Measurements from ENCODE around the gene NPPB.

The NPPB gene

GRCh38 chr1:11880911-11881748 is 22.4 kb upstream of the NPPB start:
- peak; percentile 59 for DNase-seq

DNA sequence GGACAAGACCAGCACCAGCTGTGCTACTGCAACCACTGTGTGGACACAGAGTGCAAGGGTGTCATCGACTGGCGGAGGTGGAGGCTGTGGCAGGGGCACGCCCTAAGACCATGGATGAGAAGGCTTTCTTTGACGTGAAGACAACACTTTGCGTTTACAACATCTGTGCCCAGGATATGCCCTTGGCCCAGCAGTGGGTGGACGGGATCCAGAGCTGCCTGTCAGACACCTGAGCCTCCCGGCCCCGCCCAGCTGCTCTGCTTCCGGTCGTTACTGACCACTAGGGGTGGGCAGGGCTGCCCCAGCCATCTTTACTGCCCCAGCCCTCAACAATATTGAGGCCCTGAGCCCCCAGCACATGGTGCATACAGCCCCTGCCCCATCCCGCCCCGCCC is 21.4 kb upstream of the NPPB start:
- peak; percentile 18 for DNase-seq

GRCh38 chr1:11879311-11880180 is 20.8 kb upstream of the NPPB start:
- DNase-seq, result no peak

- no peak for DNase-seq
Measured at GRCh38 chr1:11878891-11879190, 20.1 kb upstream of the NPPB start.

DNA sequence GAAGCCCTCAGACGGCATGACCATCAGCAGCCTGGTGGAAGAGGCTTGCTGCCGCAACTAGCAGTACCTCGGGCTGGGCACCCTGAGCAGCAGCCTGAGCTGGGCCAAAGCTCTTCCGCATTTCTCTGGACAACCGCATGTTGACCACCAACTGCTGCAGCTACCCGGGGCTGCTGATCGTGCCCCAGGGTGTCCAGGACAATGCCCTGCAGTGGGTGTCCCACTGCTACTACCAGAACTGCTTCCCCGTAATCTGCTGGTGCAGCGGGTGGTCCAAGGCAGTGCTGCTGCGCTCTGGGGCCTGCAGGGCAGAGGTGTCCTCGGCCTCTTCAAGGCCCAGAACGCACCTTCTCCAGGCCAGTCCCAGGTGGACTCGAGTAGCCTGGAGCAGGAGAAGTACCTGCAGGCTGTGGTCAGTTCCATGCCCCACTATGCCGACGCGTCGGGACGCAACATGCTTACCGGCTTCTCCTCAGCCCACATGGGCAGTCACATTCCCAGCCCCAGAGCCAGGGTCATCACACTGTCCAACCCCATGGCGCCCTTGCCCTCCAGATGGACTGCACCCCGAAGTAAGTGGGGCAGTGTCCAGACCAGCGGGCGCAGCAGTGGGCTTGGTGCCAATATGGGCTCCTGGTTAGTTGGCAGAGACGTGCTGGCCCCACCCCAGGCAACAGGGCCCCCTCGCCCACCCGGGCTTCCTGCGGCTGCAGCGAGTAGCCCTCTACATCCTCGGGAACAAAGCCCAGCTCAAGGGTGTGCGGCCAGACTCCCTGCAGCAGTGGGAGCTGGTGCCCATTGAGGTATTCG is 19.5 kb upstream of the NPPB start:
- no peak for DNase-seq

- DNase-seq, result no peak
Measured at GRCh38 chr1:11877074-11877473, 18.3 kb upstream of the NPPB start.

DNA sequence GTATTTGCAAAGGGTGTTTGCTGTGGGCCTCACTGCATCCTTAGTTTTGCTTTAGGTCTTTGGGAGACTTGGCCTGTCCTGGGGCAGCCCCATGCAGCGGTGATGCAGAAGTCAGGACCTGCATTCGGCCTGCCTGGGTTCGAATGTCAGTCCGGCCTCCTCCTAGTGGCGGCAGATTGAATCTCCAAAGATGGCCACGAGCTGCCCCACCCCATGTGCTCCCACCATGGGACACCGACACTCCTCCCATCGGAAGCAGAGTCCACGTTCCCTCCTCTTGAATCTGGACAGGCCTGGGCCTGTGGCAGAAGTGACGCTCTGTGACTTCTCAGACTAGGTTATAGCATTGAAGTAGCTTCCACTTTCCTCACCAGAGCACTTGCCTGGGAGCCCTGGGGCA is 16.3 kb upstream of the NPPB start:
- DNase-seq, result no peak

GRCh38 chr1:11874624-11875023 is 15.9 kb upstream of the NPPB start:
- DNase-seq, result no peak

- no peak for DNase-seq
Measured at GRCh38 chr1:11874258-11874562, 15.5 kb upstream of the NPPB start.

- no peak for DNase-seq
Measured at GRCh38 chr1:11873395-11874257, 14.9 kb upstream of the NPPB start.

GRCh38 chr1:11872545-11872944 is 13.8 kb upstream of the NPPB start:
- no peak for DNase-seq

DNA sequence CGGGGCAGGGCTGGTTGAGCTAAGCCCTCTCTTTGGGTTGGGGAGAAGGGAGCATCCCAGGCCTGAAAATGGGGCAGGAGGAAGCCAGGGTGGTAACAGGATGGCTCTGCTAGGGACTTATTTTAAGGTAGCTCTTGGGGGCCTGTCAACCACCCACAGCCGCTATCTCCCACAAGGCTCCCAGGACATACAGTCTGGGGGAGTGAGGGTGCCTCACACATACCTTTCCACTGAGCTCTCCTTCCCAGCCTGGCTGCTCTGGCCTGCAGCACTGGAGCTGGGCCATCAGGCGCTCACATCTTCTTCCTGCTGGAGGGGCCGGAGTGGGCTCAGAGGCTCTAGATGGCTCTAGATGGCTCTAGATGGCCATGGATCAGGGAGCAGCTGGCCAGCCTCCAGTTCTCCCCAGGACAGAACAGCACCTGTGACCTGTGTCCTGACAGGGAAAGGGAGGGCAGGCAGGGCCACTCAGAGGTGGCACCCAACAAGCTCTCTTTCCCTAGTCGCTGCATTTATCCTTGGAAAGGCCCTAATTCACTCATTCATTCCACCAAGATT is 11.0 kb upstream of the NPPB start:
- DNase-seq, result no peak

DNA sequence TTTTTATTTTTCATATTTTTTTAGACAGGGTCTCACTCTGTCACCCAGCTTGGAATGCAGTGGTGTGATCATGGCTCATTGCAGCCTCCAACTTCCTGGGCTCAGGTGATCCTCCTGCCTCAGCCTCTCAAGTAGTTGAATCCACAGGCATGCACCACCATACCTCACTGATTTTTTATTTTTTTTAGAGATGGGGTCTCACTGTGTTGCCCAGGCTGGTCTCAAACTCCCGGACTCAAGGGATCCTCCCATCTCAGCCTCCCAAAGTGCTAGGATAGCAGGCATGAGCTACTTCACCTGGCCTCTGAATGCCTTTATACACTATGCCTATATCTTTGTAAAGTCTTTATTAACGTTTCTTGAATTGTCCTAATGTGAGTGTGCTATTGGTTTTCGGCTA is 10.4 kb upstream of the NPPB start:
- no peak for DNase-seq

- no peak for DNase-seq
Measured at GRCh38 chr1:11868331-11868980, 9.7 kb upstream of the NPPB start.

DNA sequence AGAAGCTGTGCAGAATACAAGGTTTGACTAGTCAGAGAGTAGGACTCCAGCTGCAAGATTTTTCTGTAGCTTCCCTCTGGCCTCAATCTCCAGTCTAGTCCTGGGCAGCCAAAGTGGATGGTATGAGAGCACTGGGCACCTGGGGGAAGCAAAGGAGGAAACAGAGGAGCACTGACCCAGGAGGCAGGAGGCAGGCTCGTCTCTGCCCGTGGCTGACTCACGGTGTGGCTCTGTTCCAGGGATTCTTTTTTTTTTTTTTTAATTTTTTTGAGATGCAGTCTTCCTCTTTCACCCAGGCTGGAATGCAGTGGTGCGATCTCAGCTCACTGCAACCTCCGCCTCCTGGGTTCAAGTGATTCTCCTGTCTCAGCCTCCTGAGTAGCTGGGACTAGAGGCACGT is 4.1 kb upstream of the NPPB start:
- no peak for DNase-seq

GRCh38 chr1:11860587-11860986 is 1.8 kb upstream of the NPPB start:
- DNase-seq, result no peak

GRCh38 chr1:11860083-11860482 is 1.3 kb upstream of the NPPB start:
- no peak for DNase-seq

- no peak for DNase-seq
Measured at GRCh38 chr1:11858968-11859871, 475 bp upstream of the NPPB start.

- DNase-seq, result no peak
Measured at GRCh38 chr1:11858158-11858557, 587 bp downstream of the NPPB start.

DNA sequence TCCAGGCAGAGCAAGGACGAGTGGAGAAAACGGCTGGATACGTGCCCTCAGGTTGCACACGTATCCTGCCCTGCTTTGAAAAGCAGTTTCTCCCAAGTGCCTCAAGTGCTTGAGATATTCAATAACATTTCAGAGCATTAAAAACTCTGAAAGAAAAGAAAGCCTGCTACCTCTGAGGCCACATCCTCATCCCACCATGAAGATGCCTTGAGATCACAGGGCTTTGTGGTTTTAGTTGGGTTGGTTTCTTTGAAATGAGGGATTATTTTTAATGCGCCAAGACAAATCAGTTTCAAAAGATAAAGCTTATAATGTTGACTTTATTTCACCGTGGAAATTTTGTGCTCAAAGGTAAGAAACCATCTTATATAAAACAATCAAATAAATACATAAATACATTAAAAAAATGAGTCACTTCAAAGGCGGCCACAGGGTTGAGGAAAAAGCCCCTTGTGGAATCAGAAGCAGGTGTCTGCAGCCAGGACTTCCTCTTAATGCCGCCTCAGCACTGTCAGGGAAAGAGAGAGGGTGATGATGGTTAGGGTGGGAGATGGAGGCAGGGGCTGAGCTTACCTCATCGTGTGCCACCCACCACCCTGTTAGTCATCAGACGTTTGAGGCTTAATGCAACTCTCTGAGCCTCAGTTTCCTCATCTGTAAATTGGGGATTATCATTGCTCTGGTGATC is 1.4 kb downstream of the NPPB start:
- DNase-seq, result no peak

Measured in NCI-H510A treated with DMSO at 0.1 percent for 48 hours (cell line).